GM23338 (cell line): ENCODE measurements around the gene NUP107. TPM values are rescaled to one million over a fixed set of nuclear protein-coding genes. Genes with fewer than 3 reads are reported as not detected.

Experiments used
- ATAC-seq: fragments of 200-7000 bp; cut with Tn5 transposase; 3 replicates; pipeline ENCODE4 v1.9.1; 2020
- DNase-seq: peaks from one replicate; pipeline ENCODE4 v3.0.0-alpha.2; 2015; ENCODE audit warnings: low spot score
- H2AFZ ChIP-seq: fragments of 200-600 bp; sonication (generic); 2 replicates; pipeline ENCODE4 v1.8.0; 2016; ENCODE audit warnings: antibody characterized with exemption, mild to moderate bottlenecking, moderate library complexity
- H3F3A ChIP-seq: fragments of 200-600 bp; sonication (generic); replicated peaks from 2 replicates; pipeline ENCODE4 v1.8.0; 2017; ENCODE audit warnings: antibody characterized with exemption, mixed run types, low read depth
- H3K27ac ChIP-seq: fragments of 200-600 bp; sonication (generic); 2 replicates; pipeline ENCODE4 v1.6.1; 2016; ENCODE audit warnings: low read depth
- H3K27me3 ChIP-seq: fragments of 200-600 bp; sonication (generic); 2 replicates; pipeline ENCODE4 v1.8.0; 2016; ENCODE audit warnings: mild to moderate bottlenecking, mixed run types, moderate library complexity; ENCODE audit not compliant: insufficient read depth
- H3K36me3 ChIP-seq: fragments of 200-600 bp; sonication (generic); 2 replicates; pipeline ENCODE4 v1.8.0; 2016; ENCODE audit warnings: mild to moderate bottlenecking; ENCODE audit not compliant: insufficient read depth
- H3K4me1 ChIP-seq: fragments of 200-600 bp; sonication (generic); 2 replicates; pipeline ENCODE4 v1.8.0; 2016; ENCODE audit warnings: mild to moderate bottlenecking, moderate library complexity; ENCODE audit not compliant: insufficient read depth
- H3K4me2 ChIP-seq: fragments of 200-600 bp; sonication (generic); 2 replicates; pipeline ENCODE4 v1.7.1; 2017; ENCODE audit warnings: mixed run types
- H3K4me3 ChIP-seq: fragments of 200-600 bp; sonication (generic); 2 replicates; pipeline ENCODE4 v1.6.1; 2016; ENCODE audit warnings: mixed run types
- H3K79me2 ChIP-seq: fragments of 200-600 bp; sonication (generic); replicated peaks from 2 replicates; pipeline ENCODE4 v1.8.0; 2017; ENCODE audit warnings: mild to moderate bottlenecking; ENCODE audit not compliant: insufficient read depth
- H3K9me2 ChIP-seq: fragments of 200-600 bp; sonication (generic); 2 replicates; pipeline ENCODE4 v1.8.0; 2017; ENCODE audit not compliant: insufficient read depth
- H4K20me1 ChIP-seq: fragments of 200-600 bp; sonication (generic); replicated peaks from 2 replicates; pipeline ENCODE4 v1.8.0; 2017; ENCODE audit warnings: mild to moderate bottlenecking; ENCODE audit not compliant: insufficient read depth
- H3K27ac Mint-ChIP-seq: 2 replicates; pipeline ENCODE4 v1.8.0; 2020; ENCODE audit warnings: inconsistent platforms, mild to moderate bottlenecking, moderate library complexity, mixed read lengths
- H3K27me3 Mint-ChIP-seq: 3 replicates; pipeline ENCODE4 v1.8.0; 2022; ENCODE audit warnings: low read depth, mild to moderate bottlenecking, moderate library complexity, mixed read lengths, inconsistent platforms; ENCODE audit not compliant: insufficient read depth, poor library complexity
- H3K36me3 Mint-ChIP-seq: 3 replicates; pipeline ENCODE4 v1.8.0; 2021; ENCODE audit warnings: low read depth, mild to moderate bottlenecking, inconsistent platforms, moderate library complexity, mixed read lengths
- H3K4me1 Mint-ChIP-seq: 3 replicates; pipeline ENCODE4 v1.8.0; 2020; ENCODE audit warnings: mild to moderate bottlenecking, inconsistent platforms, mixed read lengths
- H3K4me3 Mint-ChIP-seq: 3 replicates; pipeline ENCODE4 v1.8.0; 2021; ENCODE audit warnings: moderate library complexity, mild to moderate bottlenecking, inconsistent platforms, mixed read lengths
- H3K9me3 Mint-ChIP-seq: 3 replicates; pipeline ENCODE4 v1.8.0; 2020; ENCODE audit warnings: moderate library complexity, mild to moderate bottlenecking, inconsistent platforms, mixed read lengths
- CREB1 ChIP-seq: fragments of 250-450 bp; sonication (Bioruptor Pico); IDR thresholded peaks from 2 replicates; pipeline ENCODE4 v1.5.0; 2020; ENCODE audit warnings: low read depth, mild to moderate bottlenecking, moderate library complexity
- ETS1 ChIP-seq: IDR thresholded peaks from 2 replicates; pipeline ENCODE4 v1.6.1; 2016; ENCODE audit warnings: antibody characterized with exemption
- EZH2 ChIP-seq: fragments of 200-600 bp; sonication (generic); IDR thresholded peaks from one replicate; pipeline ENCODE4 v1.8.0; 2017; ENCODE audit warnings: antibody characterized with exemption, mild to moderate bottlenecking, low read depth; ENCODE audit not compliant: unreplicated experiment
- EZH2phosphoT487 ChIP-seq: fragments of 200-600 bp; sonication (generic); IDR thresholded peaks from one replicate; pipeline ENCODE4 v1.8.1; 2018; ENCODE audit warnings: antibody characterized with exemption; ENCODE audit not compliant: unreplicated experiment
- JUNB ChIP-seq: IDR thresholded peaks from one replicate; pipeline ENCODE4 v1.6.1; 2016; ENCODE audit warnings: antibody characterized with exemption; ENCODE audit not compliant: unreplicated experiment
- NANOG ChIP-seq: IDR thresholded peaks from 2 replicates; pipeline ENCODE4 v1.6.1; 2016; ENCODE audit warnings: antibody characterized with exemption, borderline replicate concordance
- POLR2AphosphoS5 ChIP-seq: IDR thresholded peaks from 2 replicates; pipeline ENCODE4 v1.6.1; 2016; ENCODE audit warnings: antibody characterized with exemption, low read depth
- REST ChIP-seq: IDR thresholded peaks from one replicate; pipeline ENCODE4 v1.6.1; 2018; ENCODE audit warnings: antibody characterized with exemption; ENCODE audit not compliant: unreplicated experiment
- STAT1 ChIP-seq: IDR thresholded peaks from one replicate; pipeline ENCODE4 v1.6.1; 2016; ENCODE audit warnings: antibody characterized with exemption; ENCODE audit not compliant: unreplicated experiment
- ZNF114 ChIP-seq: fragments of 250-450 bp; sonication (Bioruptor Pico); IDR thresholded peaks from 2 replicates; pipeline ENCODE4 v1.5.0; 2020; ENCODE audit warnings: mild to moderate bottlenecking, moderate library complexity
- ZNF331 ChIP-seq: fragments of 250-450 bp; sonication (Bioruptor Pico); IDR thresholded peaks from 2 replicates; pipeline ENCODE4 v1.5.0; 2020; ENCODE audit warnings: low read depth, mild to moderate bottlenecking, moderate library complexity
- ZNF462 ChIP-seq: fragments of 250-450 bp; sonication (Bioruptor Pico); IDR thresholded peaks from 2 replicates; pipeline ENCODE4 v1.5.0; 2020; ENCODE audit warnings: mild to moderate bottlenecking, moderate library complexity
- polyA plus RNA-seq: library from polyadenylated mRNA; unstranded; fragments of >200 nt; fragmentation: Nextera tagmentation; extraction: Ambion mirVana; gene quantifications from 2 replicates; pipeline ENCODE4 v1.2.1, GENCODE V29; 2016
- total RNA-seq: library from RNA; depleted of rRNA; stranded (reverse); fragments of >200 nt; shearing (Covaris generic); gene quantifications from 2 replicates; pipeline ENCODE4 v1.2.3, GENCODE V29; 2014
- TF ChIP-seq, protein P1 (sequence below), 2 experiments: fragments of 200-600 bp in 1 of 2; sonication (generic) in 1 of 2; conservative IDR thresholded peaks; 2 replicates each; pipeline versions ENCODE4 v1.5.1 to v1.6.1; 2016 to 2017; ENCODE audit warnings: antibody characterized with exemption in 2 of 2, low read depth in 2 of 2, mild to moderate bottlenecking in 2 of 2, moderate library complexity in 1 of 2

The NUP107 gene
- total and polyA plus RNA-seq, 2 experiments from 2014 or later, result 123 to 152 TPM

- Mint-ChIP-seq H3K4me1 (no peaks in the 10 kb centered on the region), H3K4me3 (no peak overlapping the region)
- no peak for ATAC-seq
Measured at GRCh38 chr12:68768431-68768939, 81.7 kb downstream of the NUP107 start.

More at GRCh38 chr12:68768431-68768939, 81.7 kb downstream of the NUP107 start:
- H4K20me1 ChIP-seq, result no peaks in the 10 kb centered on the region
- H3K4me2 ChIP-seq, result no peak overlapping the region
- no peaks in the 10 kb centered on the region for H3K79me2 ChIP-seq
- peaks cover 6% of the 10 kb centered on the region; the same call in 1 of the 2 replicates for H3K36me3 ChIP-seq
- TF ChIP-seq, protein P1, sequence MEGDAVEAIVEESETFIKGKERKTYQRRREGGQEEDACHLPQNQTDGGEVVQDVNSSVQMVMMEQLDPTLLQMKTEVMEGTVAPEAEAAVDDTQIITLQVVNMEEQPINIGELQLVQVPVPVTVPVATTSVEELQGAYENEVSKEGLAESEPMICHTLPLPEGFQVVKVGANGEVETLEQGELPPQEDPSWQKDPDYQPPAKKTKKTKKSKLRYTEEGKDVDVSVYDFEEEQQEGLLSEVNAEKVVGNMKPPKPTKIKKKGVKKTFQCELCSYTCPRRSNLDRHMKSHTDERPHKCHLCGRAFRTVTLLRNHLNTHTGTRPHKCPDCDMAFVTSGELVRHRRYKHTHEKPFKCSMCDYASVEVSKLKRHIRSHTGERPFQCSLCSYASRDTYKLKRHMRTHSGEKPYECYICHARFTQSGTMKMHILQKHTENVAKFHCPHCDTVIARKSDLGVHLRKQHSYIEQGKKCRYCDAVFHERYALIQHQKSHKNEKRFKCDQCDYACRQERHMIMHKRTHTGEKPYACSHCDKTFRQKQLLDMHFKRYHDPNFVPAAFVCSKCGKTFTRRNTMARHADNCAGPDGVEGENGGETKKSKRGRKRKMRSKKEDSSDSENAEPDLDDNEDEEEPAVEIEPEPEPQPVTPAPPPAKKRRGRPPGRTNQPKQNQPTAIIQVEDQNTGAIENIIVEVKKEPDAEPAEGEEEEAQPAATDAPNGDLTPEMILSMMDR (conservative IDR thresholded peaks at IDR 0.05; ENCODE audit: low read depth in 2 of 2), result no peak
- TF ChIP-seq POLR2AphosphoS5 (no peak), REST (no peak), NANOG (no peak), EZH2 (no peak), JUNB (no peak), CREB1 (CRISPR knock-in tag) (no peak), ETS1 (no peak), ZNF331 (CRISPR knock-in tag) (no peak), ZNF114 (no peak), EZH2phosphoT487 (no peak), STAT1 (no peak), ZNF462 (CRISPR knock-in tag) (no peak)
- Mint-ChIP-seq H3K9me3 (no peaks in the 10 kb centered on the region), H3K36me3 (peaks cover 19% of the 10 kb centered on the region), H3K27ac (no peak overlapping the region), H3K27me3 (peaks cover 3% of the 10 kb centered on the region)
- DNase-seq, result no peak
- H3F3A ChIP-seq, result no peaks in the 10 kb centered on the region
- H3K4me1 ChIP-seq, result no peaks in the 10 kb centered on the region
- no peak overlapping the region for H3K4me3 ChIP-seq
- H3K27me3 ChIP-seq, result no peaks in the 10 kb centered on the region
- no peak overlapping the region for H2AFZ ChIP-seq
- H3K9me2 ChIP-seq, result no peaks in the 10 kb centered on the region
- H3K27ac ChIP-seq, result no peak overlapping the region
